Adrenal gland (tissue), 5 donors: ENCODE measurements around the gene KLF7.

ENCODE experiments used
- POLR2A ChIP-seq, 2 donors: fragments of 450-650 bp; IDR thresholded peaks; one replicate each; pipeline ENCODE4 v1.6.1; 2017; ENCODE audit warnings: antibody characterized with exemption in 2 of 2, mild to moderate bottlenecking in 2 of 2, moderate library complexity in 1 of 2
- TF ChIP-seq, protein P1 (sequence below), 6 experiments: fragments of 450-650 bp in 4 of 6; fragments of 200-600 bp in 2 of 6; sonication (generic) in 1 of 6; IDR thresholded peaks; 1 replicate in 5 of 6; 2 replicates in 1 of 6; pipeline versions ENCODE4 v1.5.1 to v1.8.0; 2016 to 2021; ENCODE audit warnings: antibody characterized with exemption in 6 of 6, mild to moderate bottlenecking in 2 of 6, moderate library complexity in 1 of 6
- donor health status: DM: no; HTN: no; CAD: no.

DNA sequence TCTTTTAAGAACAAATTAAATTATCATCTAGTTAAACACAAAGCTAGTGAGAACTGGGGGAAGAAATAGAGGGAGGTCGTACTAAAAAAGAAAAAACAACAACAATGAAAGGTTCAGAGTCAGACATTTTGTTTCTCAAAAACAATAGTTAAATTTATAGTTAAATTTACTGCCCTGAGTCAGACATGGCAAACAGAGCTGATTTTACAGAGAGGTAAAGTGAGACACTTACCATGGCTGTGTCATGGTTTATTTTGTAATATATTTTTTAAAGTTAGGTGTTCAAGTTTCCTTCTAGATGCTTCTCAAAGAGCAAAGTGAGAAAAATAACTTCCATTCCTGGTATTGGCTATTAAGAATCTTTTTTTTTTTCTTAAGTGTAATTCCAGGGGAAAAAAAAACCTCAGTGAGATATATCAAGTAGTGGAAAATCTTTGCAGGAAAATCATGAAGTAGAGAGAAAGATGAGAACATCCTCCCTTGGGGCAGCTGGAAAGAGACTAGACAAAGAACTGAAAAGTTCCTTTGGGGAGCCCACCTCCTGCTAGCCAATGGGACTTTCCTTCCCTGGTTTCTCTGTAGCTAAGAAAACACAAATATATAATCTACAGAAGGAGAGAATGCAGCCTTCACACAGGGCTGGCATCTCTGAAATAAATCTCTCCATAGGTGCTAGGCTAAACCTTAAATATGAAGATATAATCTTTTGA is 12.3 kb downstream of the KLF7 start:
- TF ChIP-seq POLR2A (IDR thresholded peaks at IDR 0.05), result no peak
- TF ChIP-seq, protein P1, sequence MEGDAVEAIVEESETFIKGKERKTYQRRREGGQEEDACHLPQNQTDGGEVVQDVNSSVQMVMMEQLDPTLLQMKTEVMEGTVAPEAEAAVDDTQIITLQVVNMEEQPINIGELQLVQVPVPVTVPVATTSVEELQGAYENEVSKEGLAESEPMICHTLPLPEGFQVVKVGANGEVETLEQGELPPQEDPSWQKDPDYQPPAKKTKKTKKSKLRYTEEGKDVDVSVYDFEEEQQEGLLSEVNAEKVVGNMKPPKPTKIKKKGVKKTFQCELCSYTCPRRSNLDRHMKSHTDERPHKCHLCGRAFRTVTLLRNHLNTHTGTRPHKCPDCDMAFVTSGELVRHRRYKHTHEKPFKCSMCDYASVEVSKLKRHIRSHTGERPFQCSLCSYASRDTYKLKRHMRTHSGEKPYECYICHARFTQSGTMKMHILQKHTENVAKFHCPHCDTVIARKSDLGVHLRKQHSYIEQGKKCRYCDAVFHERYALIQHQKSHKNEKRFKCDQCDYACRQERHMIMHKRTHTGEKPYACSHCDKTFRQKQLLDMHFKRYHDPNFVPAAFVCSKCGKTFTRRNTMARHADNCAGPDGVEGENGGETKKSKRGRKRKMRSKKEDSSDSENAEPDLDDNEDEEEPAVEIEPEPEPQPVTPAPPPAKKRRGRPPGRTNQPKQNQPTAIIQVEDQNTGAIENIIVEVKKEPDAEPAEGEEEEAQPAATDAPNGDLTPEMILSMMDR (IDR thresholded peaks at IDR 0.05), result no peak
